GM19351 (cell line): ENCODE measurements around the gene MALAT1.

Source experiments
- ATAC-seq: cut with Tn5 transposase; IDR thresholded peaks from one replicate; pipeline ENCODE4 v1.9.1; 2021; ENCODE audit warnings: mild to moderate bottlenecking, moderate library complexity; ENCODE audit not compliant: unreplicated experiment

Gene MALAT1

GRCh38 chr11:65478388-65479183, 20.3 kb upstream of the MALAT1 start:
- ATAC-seq, result no peak

- ATAC-seq, result no peak
Measured at GRCh38 chr11:65479184-65480145, 19.4 kb upstream of the MALAT1 start.

- ATAC-seq, result no peak
Measured at GRCh38 chr11:65482306-65482850, 16.5 kb upstream of the MALAT1 start.

GRCh38 chr11:65485920-65486219, 13.0 kb upstream of the MALAT1 start:
- no peak for ATAC-seq

GRCh38 chr11:65486570-65487466, 12.0 kb upstream of the MALAT1 start:
- no peak for ATAC-seq

GRCh38 chr11:65487467-65488272, 11.2 kb upstream of the MALAT1 start:
- ATAC-seq, result no peak

GRCh38 chr11:65488273-65489034, 10.4 kb upstream of the MALAT1 start:
- ATAC-seq, result no peak

GRCh38 chr11:65489035-65489705, 9.7 kb upstream of the MALAT1 start:
- ATAC-seq, result no peak

- ATAC-seq, result no peak
Measured at GRCh38 chr11:65489706-65490320, 9.0 kb upstream of the MALAT1 start.

GRCh38 chr11:65491163-65491465, 7.7 kb upstream of the MALAT1 start:
- ATAC-seq, result no peak

- ATAC-seq, result no peak
Measured at GRCh38 chr11:65491614-65492386, 7.0 kb upstream of the MALAT1 start.

GRCh38 chr11:65492387-65492636, 6.5 kb upstream of the MALAT1 start:
- ATAC-seq, result no peak

- ATAC-seq, result peak; percentile 33
Measured at GRCh38 chr11:65492637-65493366, 6.0 kb upstream of the MALAT1 start.

GRCh38 chr11:65493367-65494176, 5.3 kb upstream of the MALAT1 start:
- no peak for ATAC-seq

- no peak for ATAC-seq
Measured at GRCh38 chr11:65496304-65497140, 2.3 kb upstream of the MALAT1 start.
